Measurements from ENCODE around the gene LEKR1.

DNA sequence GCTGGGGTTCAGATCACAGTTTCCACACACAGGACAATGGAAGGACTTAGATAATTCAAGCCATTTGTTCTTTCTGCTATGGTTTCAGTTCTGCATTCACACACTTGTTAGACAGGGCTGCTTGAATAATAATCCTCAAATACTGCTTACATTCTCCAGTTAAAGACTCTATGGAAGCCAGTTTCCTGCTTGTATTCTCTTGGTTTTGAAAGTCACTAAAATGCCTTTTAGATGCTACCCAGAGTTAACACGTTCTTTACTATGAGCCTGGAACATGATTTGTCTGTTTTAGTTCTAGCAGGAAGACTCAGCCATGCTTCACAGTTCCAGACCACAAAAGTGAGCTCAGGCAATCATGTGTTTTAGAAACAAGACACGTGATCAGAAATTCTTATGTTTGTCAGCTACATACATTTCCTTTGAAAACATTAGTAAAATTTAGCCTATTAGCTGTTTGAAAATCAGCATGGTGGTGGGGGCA is 152.4 kb downstream of the LEKR1 start:
- TF ChIP-seq, protein P1, sequence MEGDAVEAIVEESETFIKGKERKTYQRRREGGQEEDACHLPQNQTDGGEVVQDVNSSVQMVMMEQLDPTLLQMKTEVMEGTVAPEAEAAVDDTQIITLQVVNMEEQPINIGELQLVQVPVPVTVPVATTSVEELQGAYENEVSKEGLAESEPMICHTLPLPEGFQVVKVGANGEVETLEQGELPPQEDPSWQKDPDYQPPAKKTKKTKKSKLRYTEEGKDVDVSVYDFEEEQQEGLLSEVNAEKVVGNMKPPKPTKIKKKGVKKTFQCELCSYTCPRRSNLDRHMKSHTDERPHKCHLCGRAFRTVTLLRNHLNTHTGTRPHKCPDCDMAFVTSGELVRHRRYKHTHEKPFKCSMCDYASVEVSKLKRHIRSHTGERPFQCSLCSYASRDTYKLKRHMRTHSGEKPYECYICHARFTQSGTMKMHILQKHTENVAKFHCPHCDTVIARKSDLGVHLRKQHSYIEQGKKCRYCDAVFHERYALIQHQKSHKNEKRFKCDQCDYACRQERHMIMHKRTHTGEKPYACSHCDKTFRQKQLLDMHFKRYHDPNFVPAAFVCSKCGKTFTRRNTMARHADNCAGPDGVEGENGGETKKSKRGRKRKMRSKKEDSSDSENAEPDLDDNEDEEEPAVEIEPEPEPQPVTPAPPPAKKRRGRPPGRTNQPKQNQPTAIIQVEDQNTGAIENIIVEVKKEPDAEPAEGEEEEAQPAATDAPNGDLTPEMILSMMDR (conservative IDR thresholded peaks at IDR 0.05) = no peak
- no peak for TF ChIP-seq ZFX (IDR thresholded peaks at IDR 0.05)
